Measurements from ENCODE around the gene ELP6. TPM values are rescaled to one million over a fixed set of nuclear protein-coding genes. Genes with fewer than 3 reads are reported as not detected.

The ELP6 gene
- total and polyA plus RNA-seq, 9 of the 15 experiments (the other 6 are each of a cell fraction or from before 2014, with no cell fraction given): 76.9 to 198 (median 83.3) TPM

DNA sequence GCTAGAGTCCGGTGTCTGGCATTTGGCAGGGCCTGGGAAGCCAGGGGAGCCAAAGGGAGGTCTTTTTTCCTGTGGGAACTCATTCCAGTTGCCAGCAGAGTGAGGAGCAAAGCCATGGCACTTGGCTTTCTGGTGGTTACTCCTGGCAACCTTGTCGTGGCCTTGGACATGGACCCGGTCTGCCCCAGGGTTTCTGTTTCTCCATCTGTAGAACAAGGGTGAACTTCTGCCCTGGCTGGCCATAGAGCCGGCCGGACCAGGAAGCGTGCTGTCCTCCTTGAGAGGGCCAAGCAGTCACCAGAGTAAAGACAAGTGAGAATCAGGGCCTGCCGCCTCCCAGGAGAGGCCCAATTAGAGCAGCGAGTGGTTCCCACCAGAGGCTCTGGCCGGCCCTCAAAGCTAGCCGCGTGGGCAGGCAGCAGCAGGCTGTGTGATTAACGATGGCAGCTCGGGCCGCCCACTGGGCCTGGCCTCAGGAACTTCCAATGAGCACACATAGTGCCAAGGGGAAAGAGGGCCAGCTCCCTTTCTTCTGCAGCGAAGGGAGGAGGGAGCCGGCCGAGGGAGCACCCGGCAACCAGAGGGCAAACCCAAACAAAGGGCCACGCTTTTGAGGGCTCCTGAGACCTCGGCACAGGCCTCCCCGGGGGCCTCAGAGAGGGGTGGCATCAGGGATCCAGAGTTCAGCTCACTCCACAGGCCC lies 29.1 kb upstream of the ELP6 start:
- Histone ChIP-seq H2AFZ (ENCODE audit: low read depth, low read length) (peak overlapping the region; percentile 73), H3K27me3 (ENCODE audit: control insufficient read depth in 2 of 2, insufficient read depth in 2 of 2, low read length in 2 of 2) (no peaks in the 10 kb centered on the region), H3K79me2 (ENCODE audit: control insufficient read depth, insufficient read depth, low read length) (no peaks in the 10 kb centered on the region), H3K4me1 (replicated peaks in 1 of 2; ENCODE audit: control insufficient read depth in 2 of 2, insufficient read depth in 2 of 2, low read length in 2 of 2) (peaks cover 2 to 25% of the 10 kb centered on the region in 2 experiments; a peak in 3 of 5 replicates), H3K4me2 (ENCODE audit: insufficient read depth, low read length) (no peak overlapping the region), H3K4me3 (no peak overlapping the region), H4K20me1 (replicated peaks; ENCODE audit: control insufficient read depth, insufficient read depth, low read length) (no peaks in the 10 kb centered on the region), H3K36me3 (ENCODE audit: control insufficient read depth, insufficient read depth, low read length) (no peaks in the 10 kb centered on the region), H3K9ac (ENCODE audit: insufficient read depth in 1 of 2, low read depth in 2 of 2, low read length in 2 of 2) (peak overlapping the region in 1 of 2 experiments; percentile 74; a peak in 2 of 4 replicates), H3K9me3 (replicated peaks; ENCODE audit: control insufficient read depth, insufficient read depth, low read depth, low read length) (no peaks in the 10 kb centered on the region), H3K9me1 (ENCODE audit: control insufficient read depth, insufficient read depth, low read length) (no peaks in the 10 kb centered on the region), H3K27ac (ENCODE audit: extremely low read depth, low read depth, low read length) (no peak overlapping the region)
- POLR2A ChIA-PET: interaction anchor here (0.5 to 1.4 kb wide), 3 partner anchors 8 to 457 kb away, joined by 3 to 4 read pairs (median 4); no protein-coding TSS in a partner anchor
- DNase-seq (ENCODE audit: extremely low read depth in 1 of 4, low spot score in 3 of 4) (peak; percentile 16 to 47 (median 30)), FAIRE-seq (no peak), ATAC-seq (peak; percentile 50)
- 73% methylated on average over 15 of the region's 21 CpGs for WGBS (ENCODE audit: insufficient coverage, low coverage, missing lambda C conversion rate)
- intact Hi-C loops (cut with micrococcal nuclease): no loop called here
- BruUV-seq (replicated peaks): no TSS peak
- CTCF ChIA-PET (ENCODE audit: low intra/inter-chr PET ratio): no interaction called here
- in situ Hi-C loops (cut with MboI): no loop called here
- TF ChIP-seq ZNF445 (CRISPR knock-in tag; IDR thresholded peaks at IDR 0.05; ENCODE audit: low read depth): no peak
- 0 out of 2 replicates have a peak, but pooled peaks have one; percentile 22 for TF ChIP-seq POLR2G (IDR thresholded peaks at IDR 0.05; ENCODE audit: low read depth, low read length)
- TF ChIP-seq, protein P1, sequence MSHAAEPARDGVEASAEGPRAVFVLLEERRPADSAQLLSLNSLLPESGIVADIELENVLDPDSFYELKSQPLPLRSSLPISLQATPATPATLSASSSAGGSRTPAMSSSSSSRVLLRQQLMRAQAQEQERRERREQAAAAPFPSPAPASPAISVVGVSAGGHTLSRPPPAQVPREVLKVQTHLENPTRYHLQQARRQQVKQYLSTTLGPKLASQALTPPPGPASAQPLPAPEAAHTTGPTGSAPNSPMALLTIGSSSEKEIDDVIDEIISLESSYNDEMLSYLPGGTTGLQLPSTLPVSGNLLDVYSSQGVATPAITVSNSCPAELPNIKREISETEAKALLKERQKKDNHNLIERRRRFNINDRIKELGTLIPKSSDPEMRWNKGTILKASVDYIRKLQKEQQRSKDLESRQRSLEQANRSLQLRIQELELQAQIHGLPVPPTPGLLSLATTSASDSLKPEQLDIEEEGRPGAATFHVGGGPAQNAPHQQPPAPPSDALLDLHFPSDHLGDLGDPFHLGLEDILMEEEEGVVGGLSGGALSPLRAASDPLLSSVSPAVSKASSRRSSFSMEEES (CRISPR knock-in tag; IDR thresholded peaks at IDR 0.05): no peak
- peak; percentile 59 for TF ChIP-seq L3MBTL2 (IDR thresholded peaks at IDR 0.05)
- peak; percentile 58 for TF ChIP-seq ZNF263 (CRISPR knock-in tag; IDR thresholded peaks at IDR 0.05; ENCODE audit: borderline replicate concordance)
- peak; percentile 79 for TF ChIP-seq EGR1 (conservative IDR thresholded peaks at IDR 0.05)
- no peak for TF ChIP-seq MEF2D (tag; conservative IDR thresholded peaks at IDR 0.05; ENCODE audit: low read depth)
- peak; percentile 44; the same call in 1 of the 2 replicates for TF ChIP-seq ZNF592 (IDR thresholded peaks at IDR 0.05)
- TF ChIP-seq NR3C1 (CRISPR knock-in tag; IDR thresholded peaks at IDR 0.05): 0 out of 2 replicates have a peak, but pooled peaks have one; percentile 30
- TF ChIP-seq MEIS2 (IDR thresholded peaks at IDR 0.05; ENCODE audit: partially characterized antibody): peak; percentile 78
- TF ChIP-seq PKNOX1 (IDR thresholded peaks at IDR 0.05): peak; percentile 50; the same call in 1 of the 2 replicates
- TF ChIP-seq GTF2B (IDR thresholded peaks at IDR 0.05; ENCODE audit: extremely low read depth, insufficient read length): no peak
